HuH-7.5 (cell line): ENCODE results near the gene COMMD6.
"Not testable (repeated sequence)": the region's sequence is repeated elsewhere in the genome, so short reads cannot be mapped to it uniquely, and the experiment has no call there.

Experiments
- DNase-seq: peaks from one replicate; pipeline ENCODE4 v3.0.0; 2011; ENCODE audit warnings: low spot score

COMMD6 gene

GRCh38 chr13:75537401-75538365 lies at the start of gene COMMD6:
TSS of gene COMMD6 (minus strand) at chr13:75537841. CDS start at chr13:75537805, 36 bp downstream.
- DNase-seq, result peak; percentile 80

GRCh38 chr13:75585153-75585552 lies 47.5 kb upstream of the COMMD6 start:
- no peak for DNase-seq

- no peak for DNase-seq
These were observed 45.5 kb upstream of the COMMD6 start for GRCh38 chr13:75583091-75583490.

DNA sequence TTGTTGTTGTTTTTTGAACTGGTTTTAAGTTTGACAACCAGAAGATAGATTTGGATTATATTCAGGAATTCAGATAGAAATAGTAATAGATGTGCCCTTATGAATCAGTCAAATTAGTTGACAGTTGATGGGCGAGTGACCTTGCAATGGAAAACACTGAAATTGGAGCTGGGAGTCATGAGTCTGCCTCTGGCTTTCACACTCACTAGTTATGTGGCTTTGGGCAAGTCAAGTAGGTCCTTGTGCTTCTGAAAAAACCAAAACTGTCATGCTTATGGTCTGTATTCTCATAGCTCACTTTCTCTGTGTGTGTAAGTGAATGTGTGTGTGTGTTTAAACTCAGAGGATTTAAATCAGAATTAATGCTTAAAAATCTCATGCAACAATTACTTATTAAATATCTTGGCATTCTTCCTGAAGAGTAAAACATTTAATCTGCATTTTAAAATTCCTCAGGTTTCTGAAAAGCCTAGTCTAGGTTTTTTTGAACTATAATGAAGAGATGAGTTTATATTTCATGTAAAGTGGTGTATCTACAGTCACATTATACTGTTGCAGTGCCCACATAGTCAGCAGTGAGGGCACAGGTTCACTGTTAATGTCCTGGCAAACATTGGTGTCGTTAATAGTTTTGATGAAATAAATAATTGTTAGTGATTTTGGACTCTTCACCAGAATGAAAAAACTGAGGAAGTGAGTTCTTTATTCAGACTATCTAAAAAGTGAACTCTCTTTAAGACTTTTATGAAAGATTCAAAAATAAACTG lies 44.4 kb upstream of the COMMD6 start:
- DNase-seq, result no peak

- no peak for DNase-seq
These were observed 41.9 kb upstream of the COMMD6 start for GRCh38 chr13:75579529-75579928.

DNA sequence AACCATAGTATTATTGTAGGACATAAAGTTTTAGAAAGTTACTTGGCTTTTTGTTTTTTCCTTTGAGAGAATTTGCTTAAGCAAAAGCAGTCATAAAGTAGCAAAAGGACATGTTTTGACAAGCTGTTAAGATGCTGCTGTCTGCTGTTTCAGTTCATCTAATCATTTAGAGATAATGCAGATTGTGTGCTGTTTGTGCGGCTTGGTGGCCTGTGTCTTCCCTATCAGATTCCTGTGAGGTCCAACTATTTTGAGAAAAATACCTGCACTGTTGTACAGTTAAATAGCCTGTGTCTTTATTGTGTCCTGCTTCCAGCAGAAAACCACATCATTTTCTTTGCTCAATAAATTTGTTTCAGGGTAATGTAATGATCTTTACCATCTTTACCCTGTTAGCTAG lies 31.9 kb upstream of the COMMD6 start:
- DNase-seq, result no peak

- DNase-seq, result no peak
These were observed 29.0 kb upstream of the COMMD6 start for GRCh38 chr13:75566658-75567057.

DNA sequence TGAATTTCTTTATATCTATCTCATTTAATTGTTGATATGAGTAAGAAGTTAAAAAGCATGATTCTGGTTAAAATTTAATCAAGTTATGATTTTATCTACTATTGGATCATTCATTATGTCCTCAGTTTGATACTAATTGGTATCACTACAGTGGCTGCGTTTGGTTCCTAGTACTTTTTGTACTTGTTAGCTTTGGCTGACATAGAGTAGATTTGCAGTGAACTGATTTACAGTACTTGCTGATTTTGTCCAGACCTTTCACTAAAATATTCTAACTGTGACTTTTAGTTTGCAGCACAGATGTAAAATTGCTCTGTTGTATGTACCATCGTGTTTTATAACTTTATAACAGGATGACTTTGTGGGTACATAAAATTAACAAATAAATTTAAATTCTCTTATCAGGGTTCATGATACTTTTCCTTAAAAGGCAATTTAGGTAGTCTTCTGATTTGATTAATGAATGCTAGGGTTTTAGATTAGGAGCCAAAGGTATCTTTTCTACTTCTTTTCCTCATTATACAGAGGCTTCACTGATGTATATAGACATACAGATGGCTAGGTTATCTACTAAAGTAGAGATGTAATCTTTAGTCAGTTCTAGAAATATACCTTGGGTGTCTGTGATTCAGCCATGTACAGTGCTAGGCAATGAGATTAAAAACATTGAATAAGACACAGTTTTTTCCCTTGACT lies 20.7 kb upstream of the COMMD6 start:
- no peak for DNase-seq

- DNase-seq, result no peak
These were observed 19.3 kb upstream of the COMMD6 start for GRCh38 chr13:75556961-75557360.

GRCh38 chr13:75555836-75556235 lies 18.2 kb upstream of the COMMD6 start:
- DNase-seq, result no peak

- DNase-seq, result no peak
These were observed 17.3 kb upstream of the COMMD6 start for GRCh38 chr13:75554981-75555380.

DNA sequence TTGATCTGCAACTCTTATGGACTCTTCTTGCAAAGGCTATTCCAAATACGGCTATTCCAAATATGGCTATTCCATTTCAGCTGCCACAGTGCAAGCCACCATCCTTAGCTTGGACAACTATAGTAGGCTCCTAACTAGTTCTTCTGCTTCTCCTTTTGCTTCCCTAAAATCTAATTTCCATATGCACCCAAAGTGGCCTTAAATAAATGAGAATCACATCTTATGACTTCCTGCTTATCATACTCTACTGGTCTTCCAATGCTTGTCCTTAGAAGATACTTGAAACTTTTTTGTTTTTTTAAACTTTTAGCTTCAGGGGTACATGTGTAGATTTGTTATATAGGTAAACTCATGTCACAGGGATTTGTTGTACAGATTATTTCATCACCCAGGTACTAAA lies 16.8 kb upstream of the COMMD6 start:
- no peak for DNase-seq

- no peak for DNase-seq
These were observed 12.5 kb upstream of the COMMD6 start for GRCh38 chr13:75550159-75550567.

DNA sequence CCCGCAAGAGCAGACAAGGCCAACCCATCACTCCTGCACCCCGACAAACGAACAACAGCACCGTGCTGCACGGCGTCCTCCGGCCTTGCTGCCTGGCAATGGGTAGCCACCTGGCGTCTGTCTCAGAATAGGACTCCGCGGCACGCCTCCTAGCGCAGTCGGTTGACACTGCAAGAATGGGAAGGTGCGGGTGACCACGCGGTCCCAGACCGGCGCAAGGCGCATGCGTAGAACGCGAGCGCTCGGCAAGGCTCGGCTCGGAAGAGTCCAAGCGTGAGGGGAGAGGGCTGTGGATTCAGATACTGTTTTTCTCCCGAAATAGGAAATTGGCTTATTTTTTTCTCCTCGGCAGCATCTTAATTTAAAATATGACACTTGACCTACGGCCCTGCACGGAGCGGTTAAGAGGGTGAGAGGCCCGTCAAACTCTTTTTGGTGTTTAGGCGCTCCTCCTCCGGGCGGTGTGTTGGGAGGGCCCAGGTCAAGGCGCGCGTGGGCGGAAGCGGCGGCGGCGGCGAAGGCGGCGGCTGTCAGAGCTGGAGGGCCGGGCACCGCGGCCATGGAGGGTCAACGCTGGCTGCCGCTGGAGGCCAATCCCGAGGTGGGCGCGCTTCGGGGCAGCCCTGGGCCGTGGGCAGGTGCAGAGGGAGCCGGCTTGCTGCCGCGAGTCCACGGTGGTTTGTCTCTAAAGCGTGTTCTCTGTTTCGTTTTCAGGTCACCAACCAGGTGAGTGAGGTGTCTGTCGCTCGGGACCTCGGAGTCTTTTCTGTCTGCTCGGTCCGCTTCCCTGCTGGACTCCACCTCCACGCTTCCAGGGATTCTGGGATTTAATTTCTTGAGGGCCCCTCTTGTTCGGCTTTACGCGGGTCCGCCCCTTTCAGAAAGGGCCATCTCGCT lies 11.9 kb upstream of the COMMD6 start, which contains the start of gene UCHL3:
UCHL3 (plus strand) TSS at position 530 of the 897 bp plus-strand sequence; CDS start at position 560, 30 bp downstream.
- DNase-seq, result peak; percentile 83

GRCh38 chr13:75547917-75548316 lies 10.3 kb upstream of the COMMD6 start:
- no peak for DNase-seq

GRCh38 chr13:75545386-75545785 lies 7.7 kb upstream of the COMMD6 start:
- DNase-seq, result not testable (repeated sequence)

- DNase-seq, result no peak
These were observed 7.2 kb upstream of the COMMD6 start for GRCh38 chr13:75544681-75545330.

DNA sequence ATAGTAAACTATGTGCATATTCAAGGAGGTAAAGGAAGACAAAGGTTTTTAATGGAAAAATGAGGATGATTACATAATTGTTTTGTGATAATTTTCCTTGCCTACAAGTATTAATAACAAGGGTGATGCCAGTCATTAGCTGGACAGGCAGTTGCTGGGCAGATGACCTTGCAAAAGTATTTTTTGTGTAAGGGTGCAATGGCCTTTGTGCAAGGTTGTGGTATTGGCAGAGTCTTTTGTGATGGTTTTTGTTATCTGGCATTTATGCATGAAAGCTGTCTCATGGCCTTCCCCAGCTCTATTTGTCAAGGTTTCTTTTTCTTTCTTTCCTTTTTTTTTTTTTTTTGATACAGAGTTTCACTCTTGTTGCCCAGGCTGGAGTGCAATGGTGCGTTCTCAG lies 4.3 kb upstream of the COMMD6 start:
- no peak for DNase-seq

DNA sequence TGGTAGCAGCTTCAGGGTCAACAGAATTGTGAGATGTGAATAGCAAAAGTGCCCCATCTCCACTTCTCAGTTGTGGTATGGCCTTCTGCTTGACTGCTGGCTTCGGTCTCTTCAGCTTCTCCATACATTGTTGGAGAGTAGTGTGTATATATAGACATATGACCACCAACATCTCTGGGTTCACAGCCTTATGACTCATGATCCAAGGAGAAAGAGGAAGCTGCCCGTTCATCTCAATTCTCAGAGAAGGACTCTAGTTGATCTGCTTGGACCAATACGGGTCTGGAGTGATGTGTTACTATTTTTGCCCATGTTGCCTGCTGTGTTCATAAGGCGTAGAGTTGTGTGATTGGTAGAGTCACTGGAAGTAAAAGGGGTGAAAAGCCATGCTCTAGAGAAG lies 3.6 kb upstream of the COMMD6 start:
- DNase-seq, result no peak

GRCh38 chr13:75533861-75534260 lies 3.8 kb downstream of the COMMD6 start:
- DNase-seq, result no peak

DNA sequence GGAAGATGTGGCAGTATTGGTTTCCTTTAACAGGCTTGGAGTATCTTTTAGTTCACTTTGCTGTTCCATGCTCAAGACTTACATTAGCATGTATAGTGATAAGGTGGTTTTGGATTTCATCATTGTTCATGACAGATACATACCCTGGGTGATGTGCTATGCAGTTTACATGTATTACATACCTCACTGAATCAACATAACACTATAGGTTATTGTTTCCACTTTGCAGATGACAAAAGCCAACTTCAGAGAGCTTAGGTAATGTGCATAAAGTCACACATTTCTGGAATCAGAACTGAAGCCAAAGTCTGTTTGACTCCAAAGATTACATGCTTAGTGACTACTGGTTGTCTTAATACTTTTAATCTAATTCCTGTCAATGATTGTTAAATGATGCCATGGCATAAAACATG lies 7.1 kb downstream of the COMMD6 start:
- DNase-seq, result no peak
